Endothelial cell of umbilical vein (primary cell): ENCODE measurements around the gene KAZALD1. TPM values are rescaled to one million over a fixed set of nuclear protein-coding genes. Genes with fewer than 3 reads are reported as not detected.

Experiments
- BruUV-seq: library from RNA; stranded (reverse); fragments of 400-500 nt; replicated peaks from 2 replicates; lab custom pipeline; 2021; lab: Mats Ljungman, UMichigan
- CTCF ChIA-PET: fragments of 300-600, 350-600 bp; sonication (Branson Sonifier 250); formaldehyde crosslinking; loops from one replicate; lab custom pipeline; 2021; ENCODE audit warnings: antibody characterized with exemption, inconsistent platforms; lab: Charles Lee
- POLR2A ChIA-PET: fragments of 300-600, 350-600 bp; sonication (Branson Sonifier 250); formaldehyde crosslinking; loops from one replicate; lab custom pipeline; 2021; ENCODE audit warnings: antibody characterized with exemption, inconsistent platforms; lab: Charles Lee
- DNase-seq: peaks from one replicate; pipeline ENCODE4 v3.0.0-alpha.2; 2011; ENCODE audit warnings: low read depth, low spot score
- FAIRE-seq: peaks from 2 replicates; lab custom pipeline; 2011; peaks lifted over from hg19 to GRCh38; lab: Jason Lieb, UNC
- H2AFZ ChIP-seq: 2 replicates; pipeline ENCODE4 v1.6.0; 2012; ENCODE audit warnings: low read depth, low read length, control low read depth, inconsistent platforms
- H3K27ac ChIP-seq: 2 replicates; pipeline ENCODE4 v1.5.1; 2011; ENCODE audit warnings: low read depth, mild to moderate bottlenecking, control low read depth, low read length, moderate library complexity; ENCODE audit not compliant: insufficient read depth
- H3K27me3 ChIP-seq, 2 experiments: 2 replicates each; pipeline versions ENCODE4 v1.6.0 to v1.6.1; 2011; ENCODE audit warnings: low read length in 2 of 2, mixed read lengths in 1 of 2; ENCODE audit not compliant: control insufficient read depth in 2 of 2, insufficient read depth in 2 of 2
- H3K36me3 ChIP-seq, 2 experiments: 2 replicates in 1 of 2; 3 replicates in 1 of 2; pipeline ENCODE4 v1.5.1; 2011; ENCODE audit warnings: low read length in 2 of 2, mild to moderate bottlenecking in 1 of 2, moderate library complexity in 1 of 2; ENCODE audit not compliant: control insufficient read depth in 2 of 2, insufficient read depth in 2 of 2; ENCODE audit errors: extremely low read depth in 1 of 2
- H3K4me1 ChIP-seq: 3 replicates; pipeline ENCODE4 v1.5.1; 2011; ENCODE audit warnings: mild to moderate bottlenecking, low read length; ENCODE audit not compliant: control insufficient read depth, insufficient read depth; ENCODE audit errors: extremely low read depth
- H3K4me2 ChIP-seq: 2 replicates; pipeline ENCODE4 v1.6.1; 2011; ENCODE audit warnings: low read length, control low read depth, mixed read lengths; ENCODE audit not compliant: insufficient read depth
- H3K4me3 ChIP-seq, 3 experiments: fragments of 200-600 bp in 1 of 3; sonication (generic), shearing (Covaris generic) in 1 of 3; replicated peaks in 1 of 3; 2 replicates each; pipeline ENCODE4 v1.5.1; 2011 to 2016; ENCODE audit warnings: control low read depth in 3 of 3, low read length in 3 of 3, mild to moderate bottlenecking in 2 of 3, inconsistent platforms in 1 of 3, low read depth in 1 of 3, moderate library complexity in 1 of 3; ENCODE audit not compliant: insufficient read depth in 1 of 3
- H3K79me2 ChIP-seq: 2 replicates; pipeline ENCODE4 v1.6.0; 2012; ENCODE audit warnings: low read length, inconsistent platforms; ENCODE audit not compliant: control insufficient read depth, insufficient read depth
- H3K9ac ChIP-seq: replicated peaks from 2 replicates; pipeline ENCODE3; 2011; ENCODE audit warnings: low read length, control low read depth; ENCODE audit not compliant: insufficient read depth; ENCODE audit errors: extremely low read depth
- H3K9me1 ChIP-seq: replicated peaks from 3 replicates; pipeline ENCODE4 v1.6.0; 2011; ENCODE audit warnings: mild to moderate bottlenecking, low read length; ENCODE audit not compliant: control insufficient read depth, insufficient read depth; ENCODE audit errors: extremely low read depth
- H3K9me3 ChIP-seq: replicated peaks from 2 replicates; pipeline ENCODE4 v1.5.1; 2012; ENCODE audit warnings: low read length, inconsistent platforms; ENCODE audit not compliant: control insufficient read depth, insufficient read depth
- H4K20me1 ChIP-seq: replicated peaks from 2 replicates; pipeline ENCODE3; 2011; ENCODE audit warnings: mild to moderate bottlenecking, low read length; ENCODE audit not compliant: control insufficient read depth, insufficient read depth; ENCODE audit errors: extremely low read depth
- CTCF ChIP-seq, 2 donors: IDR thresholded peaks; 1 replicate in 1 of 2; 2 replicates in 1 of 2; pipeline ENCODE4 v1.5.1; 2011; ENCODE audit warnings: low read length in 2 of 2, mild to moderate bottlenecking in 2 of 2, moderate library complexity in 2 of 2, control low read depth in 1 of 2, inconsistent platforms in 1 of 2, low read depth in 1 of 2; ENCODE audit not compliant: insufficient read depth in 1 of 2; ENCODE audit errors: extremely low read depth in 1 of 2
- EZH2 ChIP-seq: IDR thresholded peaks from 2 replicates; pipeline ENCODE4 v1.6.1; 2012; ENCODE audit warnings: borderline replicate concordance, low read depth, mild to moderate bottlenecking, moderate library complexity, low read length, inconsistent platforms; ENCODE audit not compliant: severe bottlenecking
- FOS ChIP-seq: IDR thresholded peaks from 2 replicates; pipeline ENCODE4 v1.6.1; 2011; ENCODE audit warnings: mild to moderate bottlenecking, low read length, moderate library complexity, borderline replicate concordance; ENCODE audit not compliant: insufficient read depth
- GATA2 ChIP-seq: IDR thresholded peaks from 2 replicates; pipeline ENCODE4 v1.7.0; 2011; ENCODE audit warnings: low read depth, mild to moderate bottlenecking, moderate library complexity, mixed read lengths, low read length; ENCODE audit not compliant: insufficient read length, insufficient read depth
- JUN ChIP-seq: IDR thresholded peaks from 2 replicates; pipeline ENCODE4 v1.6.1; 2011; ENCODE audit warnings: borderline replicate concordance, low read depth; ENCODE audit not compliant: insufficient read length, insufficient read depth
- MAX ChIP-seq: IDR thresholded peaks from 2 replicates; pipeline ENCODE4 v1.6.1; 2011; ENCODE audit not compliant: insufficient read depth, insufficient read length
- MYC ChIP-seq: IDR thresholded peaks from one replicate; pipeline ENCODE4 v1.6.1; 2011; ENCODE audit warnings: mild to moderate bottlenecking, low read depth, low read length
- POLR2A ChIP-seq: IDR thresholded peaks from 2 replicates; pipeline ENCODE4 v1.6.1; 2012; ENCODE audit warnings: low read depth, mild to moderate bottlenecking, control low read depth, low read length
- POLR2AphosphoS5 ChIP-seq: IDR thresholded peaks from 2 replicates; pipeline ENCODE4 v1.6.1; 2012; ENCODE audit warnings: low read depth, mild to moderate bottlenecking, control low read depth, low read length, moderate library complexity; ENCODE audit not compliant: insufficient read depth
- dilution Hi-C: fragments of 300-500 bp; cut with MboI; formaldehyde crosslinking; loops from one replicate; pipeline ENCODE4 v1.15.0; 2019; ENCODE audit warnings: low sequenced_read_pairs; ENCODE audit not compliant: extremely low pct_ligation_motif_present
- intact Hi-C: fragments of 100-400 bp; cut with micrococcal nuclease; formaldehyde crosslinking; loops from one replicate; pipeline ENCODE4 v1.10.0; 2022
- polyA plus RNA-seq, 4 experiments: library from polyadenylated mRNA; depleted of rRNA in 3 of 4; stranded (reverse) in 3 of 4; unstranded in 1 of 4; fragments of >200 nt; gene quantifications; 2 replicates each; pipeline versions ENCODE4 v1.2.1 to v1.2.3, GENCODE V29; 2011 to 2012; ENCODE audit warnings: missing spikeins in 1 of 4
- total RNA-seq: library from RNA; stranded (reverse); gene quantifications from 2 replicates; pipeline ENCODE4 v1.2.3, GENCODE V29; 2021

Gene KAZALD1
- total and polyA plus RNA-seq, 2 donors (not counting 3 experiments of a cell fraction or from before 2014, with no cell fraction given), result 3.0 to 3.3 TPM

GRCh38 chr10:101063050-101063525, 1.3 kb downstream of the KAZALD1 start:
- H3K4me3 ChIP-seq, result no peak overlapping the region
- DNase-seq, result peak; percentile 21
- intact Hi-C loops, result no loop called here
- H3K4me2 ChIP-seq, result peak overlapping the region; percentile 13
- BruUV-seq, result no TSS peak
- TF ChIP-seq POLR2AphosphoS5, result no peak
- no peak for TF ChIP-seq CTCF (IDR thresholded peaks at IDR 0.05; ENCODE audit: extremely low read depth in 1 of 2, insufficient read depth in 1 of 2, low read depth in 1 of 2, low read length in 2 of 2)
- no peak for TF ChIP-seq POLR2A
- TF ChIP-seq MYC, result no peak
- TF ChIP-seq FOS, result no peak
- no peak for TF ChIP-seq EZH2
- TF ChIP-seq MAX, result no peak
- no peak for TF ChIP-seq JUN
- no peak for TF ChIP-seq GATA2
- H3K9ac ChIP-seq, result no peak overlapping the region
- H3K27ac ChIP-seq, result no peak overlapping the region
- H2AFZ ChIP-seq, result peak overlapping the region; percentile 33
- ChIA-PET CTCF (interaction anchor here (0.6 to 13.1 kb wide), 5 partner anchors 13 to 79 kb away, joined by 3 to 290 read pairs (median 17); no protein-coding TSS in a partner anchor), POLR2A (no interaction called here)
- H3K9me3 ChIP-seq, result no peaks in the 10 kb centered on the region
- no peaks in the 10 kb centered on the region for H3K36me3 ChIP-seq
- no peak for FAIRE-seq
- no peaks in the 10 kb centered on the region for H3K79me2 ChIP-seq
- no peaks in the 10 kb centered on the region for H3K27me3 ChIP-seq
- H3K4me1 ChIP-seq, result peaks cover 54% of the 10 kb centered on the region
- H4K20me1 ChIP-seq, result no peaks in the 10 kb centered on the region
- no peaks in the 10 kb centered on the region for H3K9me1 ChIP-seq
- dilution Hi-C loops, result no loop called here
